Cardiac muscle cell (in vitro differentiated cells and primary cell): ENCODE measurements around the gene ANKS1A. TPM values are rescaled to one million over a fixed set of nuclear protein-coding genes. Genes with fewer than 3 reads are reported as not detected.

Experiments
- DNase-seq, 2 donors: peaks; one replicate each; pipeline versions ENCODE4 v3.0.0 to v3.0.0-alpha.2; 2010 to 2017; ENCODE audit warnings: low read depth in 1 of 2, low spot score in 1 of 2
- H3K27ac ChIP-seq: fragments of 200-600 bp; sonication (generic); 2 replicates; pipeline ENCODE4 v1.5.1; 2016
- H3K27me3 ChIP-seq: fragments of 200-600 bp; sonication (generic); 2 replicates; pipeline ENCODE4 v1.6.0; 2016; ENCODE audit warnings: control low read depth
- H3K36me3 ChIP-seq: fragments of 200-600 bp; sonication (generic); 2 replicates; pipeline ENCODE4 v1.5.1; 2016; ENCODE audit warnings: control low read depth
- H3K4me1 ChIP-seq: fragments of 200-600 bp; sonication (generic); 2 replicates; pipeline ENCODE4 v1.8.1; 2017; ENCODE audit warnings: low read depth, mild to moderate bottlenecking, mixed run types
- H3K4me3 ChIP-seq: fragments of 200-600 bp; sonication (generic); 2 replicates; pipeline ENCODE4 v1.5.1; 2016; ENCODE audit warnings: mild to moderate bottlenecking
- H3K9me3 ChIP-seq: fragments of 200-600 bp; sonication (generic); 2 replicates; pipeline ENCODE4 v1.5.1; 2017; ENCODE audit warnings: low read depth, mild to moderate bottlenecking, control low read depth
- CTCF ChIP-seq: IDR thresholded peaks from 2 replicates; pipeline ENCODE4 v1.5.1; 2012; ENCODE audit warnings: low read depth, mild to moderate bottlenecking, low read length
- polyA plus RNA-seq: library from polyadenylated mRNA; unstranded; fragments of >200 nt; fragmentation: Nextera tagmentation; extraction: Ambion mirVana; gene quantifications from 2 replicates; pipeline ENCODE4 v1.2.1, GENCODE V29; 2016
- total RNA-seq: library from RNA; depleted of rRNA; stranded (reverse); fragments of >200 nt; gene quantifications from 2 replicates; pipeline ENCODE4 v1.2.3, GENCODE V29; 2016

ANKS1A gene
- total and polyA plus RNA-seq, 2 experiments from 2014 or later, result 11.3 to 27.2 TPM

GRCh38 chr6:35082733-35083403 is 193.8 kb downstream of the ANKS1A start:
- Histone ChIP-seq H3K4me3 (no peak overlapping the region), H3K9me3 (no peaks in the 10 kb centered on the region), H3K27me3 (no peaks in the 10 kb centered on the region), H3K36me3 (peaks cover 5% of the 10 kb centered on the region), H3K27ac (no peak overlapping the region), H3K4me1 (no peaks in the 10 kb centered on the region)
- TF ChIP-seq CTCF, result no peak
- no peak for DNase-seq

GRCh38 chr6:35083507-35083906 is 194.5 kb downstream of the ANKS1A start:
- Histone ChIP-seq H3K36me3 (peaks cover 5% of the 10 kb centered on the region), H3K9me3 (no peaks in the 10 kb centered on the region), H3K4me1 (no peaks in the 10 kb centered on the region), H3K4me3 (no peak overlapping the region), H3K27ac (no peak overlapping the region), H3K27me3 (no peaks in the 10 kb centered on the region)
- no peak for DNase-seq
- TF ChIP-seq CTCF, result no peak

GRCh38 chr6:35084041-35084491 is 195.0 kb downstream of the ANKS1A start:
- Histone ChIP-seq H3K27ac (no peak overlapping the region), H3K27me3 (no peaks in the 10 kb centered on the region), H3K36me3 (peaks cover 5% of the 10 kb centered on the region), H3K4me3 (no peak overlapping the region), H3K4me1 (no peaks in the 10 kb centered on the region), H3K9me3 (no peaks in the 10 kb centered on the region)
- DNase-seq, result no peak
- TF ChIP-seq CTCF, result no peak

- no peak overlapping the region for H3K27ac ChIP-seq
- H3K4me1 ChIP-seq, result no peaks in the 10 kb centered on the region
- TF ChIP-seq CTCF, result no peak
- no peak for DNase-seq
- H3K36me3 ChIP-seq, result peaks cover 5% of the 10 kb centered on the region
- no peaks in the 10 kb centered on the region for H3K27me3 ChIP-seq
- no peak overlapping the region for H3K4me3 ChIP-seq
- H3K9me3 ChIP-seq, result no peaks in the 10 kb centered on the region
Observed at GRCh38 chr6:35084511-35085203, 195.6 kb downstream of the ANKS1A start.

GRCh38 chr6:35085359-35086281 is 196.6 kb downstream of the ANKS1A start:
- Histone ChIP-seq H3K27me3 (no peaks in the 10 kb centered on the region), H3K4me1 (no peaks in the 10 kb centered on the region), H3K27ac (no peak overlapping the region), H3K36me3 (peaks cover 5% of the 10 kb centered on the region), H3K9me3 (no peaks in the 10 kb centered on the region), H3K4me3 (no peak overlapping the region)
- DNase-seq, result no peak
- no peak for TF ChIP-seq CTCF
